SK-N-SH (cell line): Measurements from ENCODE around the gene SPTB. TPM values are rescaled to one million over a fixed set of nuclear protein-coding genes. Genes with fewer than 3 reads are reported as not detected.

Experiments used
- CTCF ChIA-PET: fragments of 300-600, 350-600 bp; formaldehyde crosslinking; extraction: SDS; loops from one replicate; lab custom pipeline; 2021; lab: Yijun Ruan, JAX
- POLR2A ChIA-PET: fragments of 350-600 bp; sonication (Branson Sonifier 250); formaldehyde crosslinking; extraction: SDS; loops from one replicate; lab custom pipeline; 2020; ENCODE audit warnings: antibody characterized with exemption, inconsistent platforms; lab: Yijun Ruan, JAX
- DNase-seq: peaks from one replicate; pipeline ENCODE4 v3.0.0; 2012
- H2AFZ ChIP-seq: fragments of 200-600 bp; sonication (generic); 2 replicates; pipeline ENCODE4 v1.8.1; 2016; ENCODE audit warnings: antibody characterized with exemption, mild to moderate bottlenecking, low read depth
- H3F3A ChIP-seq: fragments of 200-600 bp; sonication (generic); replicated peaks from 2 replicates; pipeline ENCODE3; 2016; ENCODE audit warnings: antibody characterized with exemption, mild to moderate bottlenecking; ENCODE audit not compliant: insufficient read depth
- H3K27ac ChIP-seq, 2 experiments: fragments of 200-500 bp in 1 of 2; fragments of 200-600 bp in 1 of 2; sonication (Bioruptor generic) in 1 of 2; sonication (generic), shearing (Covaris generic) in 1 of 2; 2 replicates each; pipeline versions ENCODE4 v1.5.1 to v1.6.1; 2014 to 2016; ENCODE audit warnings: low read depth in 2 of 2, inconsistent platforms in 1 of 2, low read length in 1 of 2, mild to moderate bottlenecking in 1 of 2, mixed read lengths in 1 of 2
- H3K27me3 ChIP-seq: fragments of 200-600 bp; sonication (generic), shearing (Covaris generic); 2 replicates; pipeline ENCODE4 v1.6.1; 2016; ENCODE audit warnings: mixed run types; ENCODE audit not compliant: insufficient read depth
- H3K36me3 ChIP-seq, 2 experiments: fragments of 200-500 bp in 1 of 2; fragments of 200-600 bp in 1 of 2; sonication (Bioruptor generic) in 1 of 2; sonication (generic) in 1 of 2; replicated peaks in 1 of 2; 2 replicates each; pipeline versions ENCODE3 to v1.5.1; 2014 to 2016; ENCODE audit warnings: low read length in 1 of 2, mild to moderate bottlenecking in 1 of 2; ENCODE audit not compliant: insufficient read depth in 2 of 2, control insufficient read depth in 1 of 2
- H3K4me1 ChIP-seq, 2 experiments: fragments of 200-500 bp in 1 of 2; fragments of 200-600 bp in 1 of 2; sonication (Bioruptor generic) in 1 of 2; sonication (generic), shearing (Covaris generic) in 1 of 2; 2 replicates each; pipeline versions ENCODE4 v1.5.1 to v1.6.1; 2014 to 2016; ENCODE audit warnings: low read depth in 1 of 2, low read length in 1 of 2, mixed run types in 1 of 2; ENCODE audit not compliant: insufficient read depth in 2 of 2, control insufficient read depth in 1 of 2
- H3K4me2 ChIP-seq: fragments of 200-600 bp; sonication (generic), shearing (Covaris generic); 2 replicates; pipeline ENCODE4 v1.6.1; 2017; ENCODE audit warnings: mixed run types
- H3K4me3 ChIP-seq, 2 experiments: fragments of 200-500 bp in 1 of 2; fragments of 200-600 bp in 1 of 2; sonication (Bioruptor generic) in 1 of 2; sonication (generic), shearing (Covaris generic) in 1 of 2; 2 replicates each; pipeline versions ENCODE4 v1.5.1 to v1.8.1; 2014 to 2016; ENCODE audit warnings: low read depth in 2 of 2, inconsistent platforms in 1 of 2, low read length in 1 of 2, mild to moderate bottlenecking in 1 of 2, mixed read lengths in 1 of 2, moderate library complexity in 1 of 2
- H3K79me2 ChIP-seq: fragments of 200-600 bp; sonication (generic); 2 replicates; pipeline ENCODE4 v1.8.1; 2017; ENCODE audit warnings: mild to moderate bottlenecking; ENCODE audit not compliant: insufficient read depth
- H3K9ac ChIP-seq: fragments of 200-600 bp; sonication (generic); 2 replicates; pipeline ENCODE4 v1.6.1; 2017; ENCODE audit warnings: mixed run types
- H3K9me2 ChIP-seq: fragments of 200-600 bp; sonication (generic); 2 replicates; pipeline ENCODE4 v1.6.1; 2017; ENCODE audit warnings: mixed run types
- H3K9me3 ChIP-seq: fragments of 200-600 bp; sonication (generic); 2 replicates; pipeline ENCODE4 v1.6.1; 2017; ENCODE audit warnings: mixed run types, mild to moderate bottlenecking, moderate library complexity
- H4K20me1 ChIP-seq: fragments of 200-600 bp; sonication (generic); 2 replicates; pipeline ENCODE4 v1.6.1; 2017; ENCODE audit warnings: mild to moderate bottlenecking, mixed run types; ENCODE audit not compliant: insufficient read depth
- CHD2 ChIP-seq: fragments of 150-350 bp; IDR thresholded peaks from 2 replicates; pipeline ENCODE4 v1.6.1; 2018; ENCODE audit warnings: low read length; ENCODE audit not compliant: partially characterized antibody
- CTCF ChIP-seq: fragments of 200-600 bp; sonication (generic); IDR thresholded peaks from 2 replicates; pipeline ENCODE4 v1.6.1; 2017; ENCODE audit warnings: antibody characterized with exemption, mild to moderate bottlenecking, moderate library complexity
- ELF1 ChIP-seq: IDR thresholded peaks from 2 replicates; pipeline ENCODE4 v1.4.0; 2012
- EP300 ChIP-seq, 2 experiments: IDR thresholded peaks; 2 replicates each; pipeline versions ENCODE4 v1.4.0 to v1.6.1; 2012; ENCODE audit warnings: borderline replicate concordance in 1 of 2, low read depth in 1 of 2, low read length in 1 of 2
- FOSL2 ChIP-seq: IDR thresholded peaks from 2 replicates; pipeline ENCODE4 v1.4.0; 2012; ENCODE audit warnings: low read depth, mild to moderate bottlenecking, moderate library complexity, borderline replicate concordance
- FOXJ3 ChIP-seq: sonication (generic); formaldehyde crosslinking; IDR thresholded peaks from 2 replicates; pipeline ENCODE4 v1.5.1; 2020; ENCODE audit warnings: mild to moderate bottlenecking, missing genetic modification reagents
- GATA2 ChIP-seq: sonication (generic); formaldehyde crosslinking; IDR thresholded peaks from 2 replicates; pipeline ENCODE4 v1.5.0; 2020; ENCODE audit warnings: mild to moderate bottlenecking, missing genetic modification reagents
- MXI1 ChIP-seq: IDR thresholded peaks from 2 replicates; pipeline ENCODE4 v1.6.1; 2012; ENCODE audit warnings: mild to moderate bottlenecking, low read depth, low read length, improper control_type of control experiment
- RAD21 ChIP-seq: IDR thresholded peaks from 2 replicates; pipeline ENCODE4 v1.6.1; 2012; ENCODE audit warnings: mild to moderate bottlenecking, low read length
- REST ChIP-seq: IDR thresholded peaks from 2 replicates; pipeline ENCODE4 v1.6.1; 2012; ENCODE audit warnings: mild to moderate bottlenecking, low read depth, low read length, moderate library complexity
- SIN3A ChIP-seq: IDR thresholded peaks from 2 replicates; pipeline ENCODE4 v1.6.1; 2012; ENCODE audit warnings: low read depth, mild to moderate bottlenecking, low read length, moderate library complexity, borderline replicate concordance
- USF2 ChIP-seq: fragments of 150-350 bp; IDR thresholded peaks from 2 replicates; pipeline ENCODE4 v1.6.1; 2017; ENCODE audit warnings: antibody characterized with exemption, low read length, low read depth, borderline replicate concordance
- WGBS: methylation state at CpG from one replicate; pipeline ENCODE4 v1.1.6; 2017; ENCODE audit warnings: low lambda C conversion rate; 5-methylcytosine and 5-hydroxymethylcytosine counted together
- polyA plus RNA-seq, 3 experiments: library from polyadenylated mRNA; depleted of rRNA; stranded (reverse); fragments of >200 nt; gene quantifications; 2 replicates each; pipeline ENCODE4 v1.2.3, GENCODE V29; 2012

SPTB gene
- polyA plus RNA-seq, 1 of the 3 experiments (the other 2 are of a cell fraction) = 0.15 TPM

- Histone ChIP-seq H3K9me2 (no peaks in the 10 kb centered on the region), H3F3A (peaks cover 2% of the 10 kb centered on the region), H3K79me2 (no peaks in the 10 kb centered on the region), H2AFZ (no peak overlapping the region), H3K9ac (no peak overlapping the region), H3K4me2 (no peak overlapping the region), H3K9me3 (no peaks in the 10 kb centered on the region), H3K27me3 (peaks cover 4% of the 10 kb centered on the region; the same call in 1 of the 2 replicates), H4K20me1 (no peaks in the 10 kb centered on the region), H3K36me3 (no peaks in the 10 kb centered on the region), H3K27ac (no peak overlapping the region), H3K4me3 (no peak overlapping the region), H3K4me1 (peaks cover 6 to 7% of the 10 kb centered on the region in 2 experiments; a peak in 3 of 4 replicates)
- TF ChIP-seq FOSL2 (no peak), REST (no peak), EP300 (IDR thresholded peaks at IDR 0.05; ENCODE audit: borderline replicate concordance in 1 of 2, low read depth in 1 of 2, low read length in 1 of 2) (no peak), USF2 (no peak), CTCF (no peak), GATA2 (no peak), FOXJ3 (no peak), CHD2 (no peak), MXI1 (no peak), ELF1 (no peak), RAD21 (no peak), SIN3A (no peak)
- POLR2A ChIA-PET = no interaction called here
- DNase-seq = no peak
- CTCF ChIA-PET = interaction anchor here (1.0 to 1.8 kb wide), 2 partner anchors 16 to 28 kb away, joined by 3 to 6 read pairs; no protein-coding TSS in a partner anchor
- WGBS = 53% methylated on average over 5 of the region's 5 CpGs
These were observed 29.2 kb downstream of the SPTB start for GRCh38 chr14:64850369-64851137.
